NCI-H748 (cell line): ENCODE results near the gene PRSS36.
"Not testable (repeated sequence)": the region's sequence is repeated elsewhere in the genome, so short reads cannot be mapped to it uniquely, and the experiment has no call there.

Experiments
- DNase-seq: peaks from one replicate; lab custom pipeline; 2025; ENCODE audit not compliant: unreplicated experiment; lab: John Stamatoyannopoulos, UW

Gene PRSS36

DNA sequence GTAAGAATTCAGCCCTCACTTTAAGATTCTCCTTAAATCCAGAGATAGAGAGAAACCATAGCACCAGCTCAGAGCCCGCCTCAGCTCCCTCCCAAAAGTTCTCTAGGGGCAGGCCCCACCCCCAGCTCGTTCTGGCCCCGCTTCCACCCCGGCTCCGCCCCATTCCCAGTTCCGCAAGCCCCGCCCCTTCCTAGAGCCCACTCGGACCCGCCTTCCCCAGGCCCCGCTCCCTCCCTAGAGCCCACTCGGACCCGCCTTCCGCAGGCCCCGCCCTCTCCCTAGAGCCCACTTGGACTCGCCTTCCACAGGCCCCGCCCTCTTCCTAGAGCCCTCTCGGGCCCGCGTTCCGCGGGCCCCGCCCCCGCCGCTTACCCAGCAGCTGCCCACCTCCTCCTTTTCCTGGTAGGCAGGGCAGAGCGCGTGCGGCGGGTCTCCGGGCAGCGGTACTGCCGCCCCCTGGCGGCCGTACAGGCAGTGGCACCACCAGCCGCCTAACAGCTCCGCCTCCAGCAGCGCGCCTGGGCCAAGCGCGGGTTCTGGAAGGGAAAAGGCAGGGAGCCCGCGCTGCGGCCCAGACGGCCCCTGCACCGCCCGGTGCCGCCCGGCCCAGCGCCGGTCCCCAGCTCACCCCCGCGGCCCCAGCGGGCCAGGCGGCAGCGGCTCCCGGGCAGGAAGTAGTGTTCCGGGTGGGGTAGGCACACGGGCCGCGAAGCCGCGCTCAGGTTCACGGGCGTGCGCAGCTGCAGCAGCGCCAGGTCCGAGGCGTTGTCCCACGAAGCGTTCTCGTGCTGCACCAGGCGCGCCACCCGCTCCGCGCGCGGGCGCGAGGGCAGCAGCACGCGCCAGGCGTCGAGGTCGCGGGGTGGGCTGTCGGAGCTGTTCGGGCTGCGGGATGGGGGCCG, 7.5 kb downstream of the PRSS36 start:
- peak; percentile 96 for DNase-seq

DNA sequence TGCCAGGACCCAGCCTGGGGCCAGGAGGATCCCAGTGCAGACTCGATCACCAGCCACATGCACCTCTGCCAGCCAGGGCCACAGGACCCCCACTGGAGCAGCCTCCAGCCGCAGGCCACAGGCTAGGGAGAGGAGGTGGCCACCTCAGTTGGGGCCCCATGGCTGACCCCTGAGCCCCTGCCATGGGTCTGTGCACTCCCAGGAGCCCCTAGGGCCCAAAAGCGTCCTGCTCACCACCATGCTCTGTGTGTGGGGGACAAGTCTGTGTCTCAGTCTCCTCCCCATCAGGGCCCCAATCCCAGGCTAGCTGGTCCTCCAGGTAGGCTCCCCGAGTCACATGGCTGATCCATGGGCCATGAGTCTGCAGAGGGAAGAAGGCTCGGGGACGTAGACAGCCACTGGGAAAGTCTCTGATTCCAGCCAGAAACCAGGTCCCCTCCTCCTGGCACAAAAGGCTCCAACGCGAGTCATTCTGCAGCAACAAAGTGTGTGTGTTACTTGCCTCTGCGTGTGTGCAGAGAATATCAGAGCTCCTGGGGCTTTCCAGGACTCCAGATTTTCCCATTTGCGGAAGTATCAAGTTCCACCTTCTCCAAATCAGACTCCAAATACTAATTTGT, 8.3 kb downstream of the PRSS36 start:
- DNase-seq = no peak

DNA sequence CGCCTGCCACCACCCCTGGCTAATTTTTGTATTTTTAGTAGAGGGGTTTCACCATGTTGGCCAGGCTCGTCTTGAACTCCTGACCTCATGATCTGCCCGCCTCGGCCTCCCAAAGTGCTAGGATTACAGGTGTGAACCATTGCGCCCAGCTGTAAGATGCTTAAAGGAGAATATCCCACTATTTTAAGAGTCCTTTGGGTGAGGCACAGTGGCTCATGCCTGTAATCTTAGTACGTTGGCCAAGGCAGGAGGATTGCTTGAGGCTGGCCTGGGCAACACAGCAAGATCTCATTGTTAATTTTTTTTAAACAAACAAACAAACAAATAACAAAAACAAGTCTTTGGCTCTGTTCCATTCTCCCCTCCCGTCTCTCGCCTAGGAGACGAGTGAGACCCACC, 8.8 kb downstream of the PRSS36 start:
- DNase-seq = not testable (repeated sequence)

DNA sequence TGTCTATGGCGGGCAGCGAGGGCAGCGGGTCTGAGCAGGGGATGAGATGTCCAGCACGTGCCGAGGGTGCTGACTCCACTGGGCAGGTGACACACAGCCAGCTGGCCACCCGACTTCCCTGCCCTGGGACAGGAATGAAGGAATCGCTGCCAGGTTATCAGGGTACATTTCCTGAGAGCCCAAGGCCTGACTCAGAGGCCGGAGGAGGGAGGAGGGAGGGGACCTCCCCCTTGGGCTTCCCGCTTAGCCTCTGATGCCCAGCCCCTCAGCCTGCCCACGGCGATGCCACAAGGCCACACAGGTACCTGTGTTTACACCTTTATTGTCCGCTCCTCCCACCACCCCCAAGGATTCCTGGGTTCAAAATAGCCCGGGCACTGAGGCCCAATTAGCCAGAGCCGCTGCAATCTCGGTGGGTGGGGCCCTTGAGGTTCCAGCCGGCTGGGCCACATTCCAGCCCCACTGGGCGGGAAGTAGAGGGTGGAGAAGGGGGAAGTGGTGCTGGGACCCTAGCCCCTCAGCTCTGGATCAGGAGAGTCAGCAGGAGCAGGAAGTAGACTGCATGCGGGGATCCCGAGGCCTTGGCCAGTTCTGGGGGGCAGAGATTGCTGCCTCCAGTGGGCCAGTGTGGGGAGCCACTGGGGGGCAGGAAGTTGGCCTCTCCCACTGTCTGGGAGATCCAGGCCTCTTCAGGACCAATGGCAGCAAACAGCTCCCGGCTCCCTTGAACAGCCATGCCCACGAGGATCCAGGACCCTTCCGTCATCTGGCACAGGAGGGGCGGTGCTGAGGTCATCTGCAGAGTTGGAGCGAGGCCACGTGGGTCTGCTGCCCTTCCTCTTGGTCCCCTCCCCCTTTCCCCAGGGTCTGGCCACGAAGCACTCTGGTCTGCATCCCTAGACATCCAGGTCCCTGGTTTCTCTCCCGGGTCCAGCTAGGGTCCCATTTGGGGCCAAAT, 11.0 kb downstream of the PRSS36 start:
- DNase-seq = no peak

DNA sequence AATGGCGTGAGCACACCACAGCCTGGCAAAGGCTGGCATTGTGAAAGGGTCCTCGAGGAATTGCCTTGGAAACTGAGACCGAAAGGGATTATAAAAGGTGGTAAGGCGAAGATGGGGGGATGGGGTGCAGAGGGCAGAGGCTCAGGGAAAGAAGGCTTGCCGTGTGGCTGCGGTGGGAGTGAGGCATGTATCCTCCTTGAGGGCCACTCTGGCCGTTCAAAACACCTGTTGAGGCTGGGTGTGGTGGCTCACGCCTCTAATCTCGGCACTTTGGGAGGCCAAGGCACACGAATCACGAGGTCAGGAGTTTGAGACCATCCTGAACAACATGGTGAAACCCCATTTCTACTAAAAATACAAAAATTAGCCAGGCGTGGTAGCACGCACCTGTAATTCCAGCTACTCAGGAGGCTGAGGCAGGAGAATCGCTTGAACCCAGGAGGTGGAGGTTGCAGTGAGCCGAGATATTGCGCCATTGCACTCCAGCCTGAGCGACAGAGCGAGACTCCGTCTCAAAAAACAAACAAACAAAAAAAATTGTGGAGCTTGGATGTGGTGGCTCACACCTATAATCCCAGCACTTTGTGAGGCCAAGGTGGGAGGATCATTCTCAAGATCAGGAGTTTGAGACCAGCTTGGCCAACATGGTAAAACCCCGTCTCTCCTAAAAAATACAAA, 12.9 kb downstream of the PRSS36 start:
- DNase-seq = not testable (repeated sequence)

DNA sequence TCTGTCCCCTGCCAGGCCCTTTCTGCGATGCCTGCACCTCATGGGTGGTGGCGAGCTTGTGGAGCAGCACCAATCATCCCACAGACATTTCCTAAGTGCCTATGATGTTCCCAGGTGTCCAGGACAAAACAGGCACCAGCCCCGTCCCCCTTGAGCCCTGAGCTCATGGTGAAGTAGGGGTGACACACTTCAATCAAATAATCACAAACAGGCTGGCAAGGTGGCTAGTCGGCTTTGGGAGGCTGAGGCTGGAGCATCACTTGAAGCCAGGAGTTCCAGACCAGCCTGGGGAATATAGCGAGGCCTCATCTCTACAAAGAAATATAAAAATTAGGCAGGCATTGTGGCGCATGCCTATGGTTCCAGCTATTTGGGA, 13.6 kb downstream of the PRSS36 start:
- no peak for DNase-seq

DNA sequence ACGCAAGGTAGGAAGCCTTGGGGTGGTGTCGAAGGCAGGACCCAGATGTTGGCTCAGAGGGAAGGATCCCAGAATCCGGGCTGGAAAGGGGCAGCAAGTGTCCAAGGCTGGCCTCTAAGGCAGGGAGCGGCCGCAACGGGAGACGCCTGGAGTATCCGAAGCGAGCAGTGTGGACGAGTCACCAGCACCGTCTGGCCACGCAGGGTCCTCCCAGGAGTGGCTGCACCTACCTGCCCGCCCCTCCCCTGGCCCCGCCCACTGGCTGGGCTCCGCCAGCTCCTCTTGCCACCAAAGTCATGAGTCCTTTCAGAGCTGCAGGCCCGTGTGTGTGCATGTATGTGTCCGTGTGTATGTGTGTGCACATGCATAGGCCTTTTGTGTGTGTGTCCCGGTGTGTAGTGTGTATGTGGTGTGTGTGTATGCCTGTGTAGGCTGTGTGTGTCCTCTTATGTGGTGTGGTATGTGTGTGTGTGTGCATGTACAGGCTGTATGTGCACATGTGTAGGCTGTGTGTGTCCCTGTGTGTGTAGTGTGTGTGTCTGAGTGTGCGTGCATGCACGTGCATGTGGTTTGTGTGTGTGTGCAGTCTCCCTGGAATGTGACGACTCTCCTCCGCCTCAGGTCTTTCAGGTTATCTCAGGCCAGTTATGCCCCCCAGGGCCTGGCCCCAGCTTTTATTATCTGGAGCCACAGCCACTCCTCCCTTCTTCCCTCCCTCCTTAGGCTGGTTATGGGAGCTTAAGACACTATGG, 14.2 kb downstream of the PRSS36 start, which contains the start of gene PRSS8:
PRSS8 (minus strand) TSS at position 193 of the 752 bp plus-strand sequence. CDS start 229 bp downstream, outside the sequence.
- DNase-seq = no peak

DNA sequence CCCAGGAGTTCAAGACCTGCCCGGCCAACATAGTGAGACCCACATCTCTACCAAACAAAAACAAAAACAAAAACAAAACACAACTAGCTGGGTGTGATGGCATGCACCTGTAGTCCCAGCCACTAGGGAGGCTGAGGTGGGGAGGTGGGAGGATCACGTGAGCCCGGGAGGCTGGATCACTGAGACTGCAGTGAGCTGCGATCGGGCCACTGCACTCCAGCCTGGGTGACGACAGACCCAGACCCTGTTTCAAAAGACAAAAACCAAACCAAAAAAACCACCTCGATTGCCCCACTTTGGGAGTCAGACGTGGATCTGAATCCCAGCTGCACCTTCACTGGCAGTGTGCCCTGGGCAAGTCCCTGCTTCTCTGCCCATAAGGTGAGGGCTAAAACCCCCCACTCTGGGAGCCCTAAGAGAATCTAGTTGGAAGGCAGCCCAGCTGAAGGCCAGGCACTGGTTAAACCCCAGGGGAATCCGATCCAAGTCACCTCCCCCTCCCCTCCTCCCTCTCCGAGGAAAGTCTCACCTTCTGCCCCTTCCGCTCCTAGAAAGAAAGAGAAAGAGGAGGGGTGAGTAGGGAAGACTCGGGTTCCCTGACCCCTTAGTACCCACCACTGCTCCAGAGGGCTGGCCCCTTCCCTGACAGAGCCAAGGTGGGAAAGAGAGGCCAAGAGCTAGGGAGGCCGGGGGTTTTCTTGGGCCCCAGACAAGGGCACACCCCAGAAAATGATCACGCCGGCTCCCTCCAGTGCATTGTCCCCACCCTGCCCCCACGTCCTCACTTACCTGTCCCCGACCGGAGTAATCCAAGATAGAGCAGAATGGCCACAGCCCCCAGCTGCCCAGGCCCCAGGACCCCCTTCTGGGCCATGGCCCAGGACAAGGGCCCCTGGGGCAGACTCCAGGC, 15.0 kb downstream of the PRSS36 start:
- no peak for DNase-seq

DNA sequence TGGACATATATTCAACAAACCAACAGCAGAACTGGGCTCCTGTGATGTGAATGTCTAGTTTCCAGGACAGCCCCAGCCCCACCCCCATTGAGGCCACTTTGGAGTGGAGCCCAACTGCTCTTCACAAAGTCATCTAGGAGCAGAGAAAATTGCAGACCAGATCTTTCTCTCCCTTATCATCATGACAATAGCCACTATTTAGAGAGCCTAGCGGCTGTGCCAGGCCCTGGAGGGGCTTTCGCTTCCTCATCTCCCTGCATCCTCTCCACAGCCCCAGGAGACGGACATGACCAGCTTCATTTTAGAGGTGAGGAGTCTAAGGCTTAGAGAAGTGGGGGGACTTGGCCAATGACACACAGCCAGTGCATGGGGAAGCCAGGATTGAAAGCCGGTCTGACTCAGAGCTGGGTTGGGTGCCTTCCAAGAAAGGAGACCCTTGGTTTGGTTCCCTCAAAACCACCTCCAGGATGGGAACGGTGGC, 15.7 kb downstream of the PRSS36 start:
- DNase-seq = no peak

DNA sequence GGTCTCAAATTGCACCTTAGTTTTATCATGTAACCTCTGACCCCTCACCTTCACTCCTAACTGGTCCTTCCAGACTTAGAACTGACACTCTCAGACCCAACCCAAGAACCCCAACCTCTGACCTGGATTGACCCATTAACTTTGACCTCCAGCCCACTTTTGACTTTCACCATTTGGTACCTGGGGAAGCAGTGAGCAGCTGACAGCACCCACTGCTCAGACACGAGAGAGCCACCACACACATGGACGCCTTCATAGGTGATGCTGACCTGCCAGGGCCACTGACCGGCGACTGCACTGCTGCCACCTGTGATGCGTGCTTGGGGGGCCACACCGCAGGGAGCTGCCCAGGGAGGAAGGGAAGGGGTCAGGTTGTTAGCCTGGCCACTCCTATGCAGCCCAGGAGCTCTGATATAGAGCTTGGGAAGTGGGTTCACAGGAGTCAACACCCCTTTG, 16.8 kb downstream of the PRSS36 start:
- no peak for DNase-seq

DNA sequence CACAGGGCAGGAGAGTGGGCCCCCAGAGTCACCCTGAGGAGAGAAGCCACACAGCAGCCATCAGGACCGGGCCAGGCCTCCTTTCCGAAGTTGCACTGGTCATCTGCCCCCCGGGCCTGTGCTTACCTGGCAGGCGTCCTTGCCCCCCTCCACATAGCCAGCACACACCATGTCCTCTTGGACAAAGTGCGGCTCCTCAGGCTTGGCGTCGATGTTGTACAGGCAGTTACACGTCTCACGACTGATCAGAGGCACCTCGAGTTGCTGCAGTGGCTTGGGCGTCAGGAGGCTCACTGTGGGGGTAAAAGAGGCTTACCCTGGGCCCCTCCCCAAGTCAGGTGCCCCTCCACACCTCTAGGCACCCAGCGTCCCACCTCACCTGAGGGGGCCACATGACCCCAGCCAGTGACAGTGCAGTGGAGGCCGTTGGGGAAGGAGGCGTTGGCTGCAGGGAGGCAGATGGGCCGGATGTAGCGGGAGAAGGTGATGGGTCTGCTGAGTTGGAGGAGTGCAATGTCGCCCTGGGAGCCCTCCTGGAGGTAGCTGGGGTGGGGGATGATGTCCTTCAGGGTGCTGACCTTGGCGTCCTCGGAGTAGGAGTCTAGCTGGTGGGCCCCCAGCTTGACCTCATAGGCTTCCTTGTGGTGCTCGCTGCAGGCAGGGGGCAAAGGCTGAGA, 17.4 kb downstream of the PRSS36 start:
- no peak for DNase-seq

DNA sequence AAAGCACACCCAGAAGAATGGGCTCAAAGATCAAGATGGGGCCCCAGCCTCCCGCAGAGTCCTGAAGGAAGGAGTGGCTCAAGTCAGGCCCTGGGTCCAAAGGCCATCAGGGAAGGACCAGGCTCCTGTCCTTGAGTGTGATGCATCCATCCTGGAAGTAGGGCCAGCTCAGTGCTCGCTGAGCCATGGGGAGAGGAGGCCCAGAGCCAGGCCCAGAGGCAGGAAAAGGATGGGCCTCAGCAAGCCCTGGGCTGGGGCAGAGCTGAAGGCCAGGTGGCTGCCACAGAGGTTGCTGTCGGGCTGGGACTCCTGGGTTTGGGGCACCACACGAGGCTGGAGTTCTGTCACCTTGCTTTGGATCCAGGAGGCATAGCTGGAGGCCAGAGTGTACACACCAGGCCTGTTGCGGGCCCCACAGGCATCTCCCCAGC, 18.0 kb downstream of the PRSS36 start:
- no peak for DNase-seq

DNA sequence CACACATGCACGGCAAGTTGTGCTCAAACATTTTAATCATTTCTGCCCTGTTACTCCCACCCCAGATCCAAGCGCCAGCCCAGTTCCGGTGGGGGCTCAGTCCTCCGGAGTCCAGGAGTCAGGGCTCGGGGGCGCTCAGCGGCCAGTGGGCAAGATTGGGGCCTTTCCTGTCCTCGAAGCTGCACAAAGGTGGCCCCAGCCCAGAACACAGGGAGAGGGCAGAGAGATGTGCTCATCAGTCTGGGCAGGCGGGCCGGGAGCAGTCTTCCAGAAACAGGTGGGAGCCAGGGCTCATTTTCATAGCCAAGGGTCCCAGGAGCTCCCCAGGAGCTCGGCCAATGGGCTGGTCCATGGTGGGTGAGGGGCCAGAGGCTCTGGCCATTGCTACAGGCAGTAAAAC, 18.4 kb downstream of the PRSS36 start:
- no peak for DNase-seq

DNA sequence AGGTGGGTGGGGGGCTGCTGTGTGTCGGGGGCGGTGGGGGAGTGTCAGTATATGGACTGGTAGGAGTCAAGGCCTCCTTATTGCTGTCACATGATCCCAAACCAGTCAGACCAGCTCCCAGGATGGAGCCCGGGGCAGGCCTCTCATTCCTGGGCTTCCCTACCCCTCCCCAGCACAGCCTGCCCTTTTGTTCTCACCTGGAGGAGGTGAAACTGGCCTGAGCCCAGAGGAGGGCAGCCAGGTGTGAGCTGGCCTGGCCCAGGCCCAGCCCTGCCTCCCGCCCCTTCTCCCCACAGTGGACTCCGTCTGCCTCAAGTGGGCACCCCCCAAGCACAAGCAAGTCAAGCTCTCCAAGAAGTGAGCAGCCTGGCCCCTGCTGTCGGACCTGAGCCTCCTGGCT, 19.0 kb downstream of the PRSS36 start:
- DNase-seq = no peak

DNA sequence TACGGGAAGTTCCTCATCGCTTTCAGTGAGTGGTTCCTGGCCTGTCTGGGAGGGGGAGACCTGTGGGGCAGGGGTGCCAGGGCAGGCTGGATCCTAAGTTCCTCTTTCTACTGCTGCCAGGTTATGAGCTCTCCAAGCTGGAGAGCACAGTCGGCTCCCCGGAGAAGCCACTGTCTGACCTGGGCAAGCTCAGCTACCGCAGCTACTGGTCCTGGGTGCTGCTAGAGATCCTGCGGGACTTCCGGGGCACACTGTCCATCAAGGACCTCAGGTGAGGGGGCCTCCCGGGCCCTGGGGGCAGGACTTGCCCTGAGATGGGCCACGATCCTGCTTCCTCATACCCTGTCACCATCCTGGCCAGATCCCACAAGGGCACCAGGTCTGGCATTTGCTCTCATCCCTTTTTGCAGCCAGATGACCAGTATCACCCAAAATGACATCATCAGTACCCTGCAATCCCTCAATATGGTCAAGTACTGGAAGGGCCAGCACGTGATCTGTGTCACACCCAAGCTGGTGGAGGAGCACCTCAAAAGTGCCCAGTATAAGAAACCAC, 19.5 kb downstream of the PRSS36 start:
- no peak for DNase-seq

DNA sequence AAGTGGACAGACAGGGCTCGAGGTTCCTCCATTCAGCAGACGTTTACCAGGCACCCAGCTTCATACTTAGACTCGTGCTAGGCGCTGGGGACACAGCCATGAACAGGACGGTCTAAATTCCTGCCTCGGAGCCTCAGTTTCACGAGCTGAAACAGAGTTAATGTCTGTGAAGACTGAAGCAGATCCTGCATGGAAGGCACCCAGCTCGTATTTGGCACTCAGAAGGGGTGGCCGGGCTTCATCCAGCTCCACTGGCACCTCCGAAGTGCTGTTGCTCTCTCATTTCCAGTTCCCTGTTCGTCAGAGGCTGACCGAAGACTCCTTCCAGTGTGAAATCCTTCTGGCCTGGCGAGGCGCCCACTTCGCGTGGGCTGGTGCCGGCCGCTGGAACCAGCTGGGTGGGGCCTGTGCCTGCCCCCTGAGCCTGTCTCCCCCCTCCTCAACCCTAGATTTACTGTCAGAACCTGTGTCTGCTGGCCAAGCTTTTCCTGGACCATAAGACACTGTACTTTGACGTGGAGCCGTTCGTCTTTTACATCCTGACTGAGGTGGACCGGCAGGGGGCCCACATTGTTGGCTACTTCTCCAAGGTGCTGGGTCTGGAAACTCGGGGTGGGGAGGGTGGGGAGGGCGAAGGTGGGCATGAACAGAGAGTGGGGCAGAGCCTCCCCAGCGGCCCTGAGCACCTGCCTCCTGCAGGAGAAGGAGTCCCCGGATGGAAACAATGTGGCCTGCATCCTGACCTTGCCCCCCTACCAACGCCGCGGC, 20.1 kb downstream of the PRSS36 start:
- DNase-seq = no peak
